Hypothalamus (tissue), 51 donors: ENCODE results near the gene ARHGAP20.

Source experiments
- DNase-seq, 51 donors: peaks; one replicate each; lab custom pipeline; 2025; lab: John Stamatoyannopoulos, UW

ARHGAP20 gene, protein sequence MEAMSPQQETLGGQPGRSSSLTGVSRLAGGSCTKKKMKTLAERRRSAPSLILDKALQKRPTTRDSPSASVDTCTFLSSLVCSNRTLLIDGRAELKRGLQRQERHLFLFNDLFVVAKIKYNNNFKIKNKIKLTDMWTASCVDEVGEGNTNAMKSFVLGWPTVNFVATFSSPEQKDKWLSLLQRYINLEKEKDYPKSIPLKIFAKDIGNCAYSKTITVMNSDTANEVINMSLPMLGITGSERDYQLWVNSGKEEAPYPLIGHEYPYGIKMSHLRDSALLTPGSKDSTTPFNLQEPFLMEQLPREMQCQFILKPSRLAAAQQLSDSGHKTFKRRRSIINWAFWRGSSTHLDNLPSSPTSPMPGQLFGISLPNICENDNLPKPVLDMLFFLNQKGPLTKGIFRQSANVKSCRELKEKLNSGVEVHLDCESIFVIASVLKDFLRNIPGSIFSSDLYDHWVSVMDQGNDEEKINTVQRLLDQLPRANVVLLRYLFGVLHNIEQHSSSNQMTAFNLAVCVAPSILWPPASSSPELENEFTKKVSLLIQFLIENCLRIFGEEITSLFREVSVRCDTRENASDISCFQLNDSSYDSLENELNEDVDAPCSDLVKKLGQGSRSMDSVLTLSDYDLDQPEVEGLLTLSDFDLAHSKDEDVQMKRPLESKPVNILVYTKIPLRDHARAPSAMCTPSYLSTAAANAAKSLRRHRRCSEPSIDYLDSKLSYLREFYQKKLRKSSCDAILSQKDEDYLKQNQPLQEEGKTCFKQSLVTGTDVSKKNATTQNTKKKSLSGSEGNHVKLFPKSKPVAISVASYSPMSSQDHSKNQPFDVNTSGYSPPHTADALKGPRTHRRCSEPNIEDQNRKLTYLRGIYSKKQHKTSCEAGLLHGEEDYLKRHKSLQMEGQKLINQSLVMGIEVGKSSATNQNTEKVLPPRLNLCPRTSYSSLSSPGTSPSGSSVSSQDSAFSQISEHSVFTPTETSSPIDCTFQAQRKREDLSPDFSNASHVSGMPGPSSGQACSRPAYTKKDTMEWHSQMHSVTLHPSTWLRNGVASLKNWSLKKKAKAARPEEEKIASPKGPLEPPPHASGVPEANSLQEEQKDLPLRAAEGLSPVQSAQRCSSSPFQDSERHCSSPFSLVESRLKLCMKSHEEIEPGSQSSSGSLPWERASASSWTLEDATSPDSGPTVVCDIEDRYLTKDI

DNA sequence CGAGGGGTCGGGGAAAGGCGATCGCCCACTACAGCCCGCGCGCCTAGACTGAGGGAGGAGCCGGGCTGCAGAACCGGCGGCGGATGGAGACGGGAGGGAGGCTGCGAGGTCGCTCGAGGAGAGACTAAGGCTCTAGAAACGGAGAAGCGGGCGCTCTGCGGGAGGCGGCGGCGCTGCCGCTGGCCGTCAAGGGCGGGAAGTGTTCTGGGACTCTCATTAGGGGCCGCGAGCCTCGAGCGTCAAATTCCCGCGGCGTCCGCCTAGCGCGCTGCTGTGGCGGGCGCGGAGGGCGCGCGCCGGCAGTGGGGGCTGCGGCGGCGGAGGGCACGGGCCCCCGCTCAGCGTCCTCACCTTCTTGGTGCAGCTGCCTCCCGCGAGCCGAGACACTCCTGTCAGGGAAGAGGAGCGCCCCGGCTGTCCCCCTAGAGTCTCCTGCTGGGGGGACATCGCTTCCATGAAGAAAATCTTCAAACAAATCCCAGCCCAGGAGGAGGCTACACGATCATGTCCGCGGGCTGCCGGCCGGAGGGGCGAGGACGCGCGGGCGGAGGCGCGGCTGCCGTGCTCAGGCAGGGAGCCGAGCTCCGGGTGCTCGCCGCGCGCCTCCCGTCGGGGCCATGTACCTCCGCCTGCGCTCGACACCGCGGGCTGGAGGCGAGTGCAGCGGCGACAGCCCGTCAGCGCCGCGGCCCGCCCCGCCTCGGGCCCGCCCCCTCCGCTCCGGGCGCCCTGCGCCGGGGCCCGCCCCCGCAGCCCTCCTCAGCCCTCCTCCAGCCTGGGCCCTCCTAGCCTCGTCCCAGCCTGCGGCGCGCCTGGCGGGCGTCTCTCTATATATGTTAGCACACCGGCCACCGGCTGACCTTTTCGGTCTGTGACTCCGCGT is at the start of gene ARHGAP20:
TSS of gene ARHGAP20 (minus strand) at position 662 of the 883 bp plus-strand sequence. CDS start at position 456, 206 bp downstream.
- DNase-seq, result peak in 41 of 51 donors; percentile 18 to 73 (median 46)

DNA sequence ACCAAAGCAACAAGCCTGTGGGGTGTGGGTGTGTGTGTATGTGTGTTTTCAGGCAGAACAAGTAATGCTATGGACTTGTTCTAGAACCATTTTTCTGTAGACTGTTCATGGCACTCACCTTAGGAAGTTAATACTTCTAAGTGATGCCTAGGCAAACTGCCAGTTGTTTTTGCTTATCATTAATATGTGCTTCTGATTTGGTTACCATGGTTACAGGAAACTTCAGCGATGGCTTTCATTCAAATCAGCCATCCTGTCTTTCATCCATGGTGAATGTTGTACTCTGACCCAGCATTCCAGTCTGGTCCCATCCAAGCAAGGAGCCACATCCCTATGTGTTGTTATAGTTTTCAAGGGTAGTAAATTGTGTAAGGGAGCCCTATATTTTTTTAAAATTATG is 49.8 kb upstream of the ARHGAP20 start:
- no peak for DNase-seq

DNA sequence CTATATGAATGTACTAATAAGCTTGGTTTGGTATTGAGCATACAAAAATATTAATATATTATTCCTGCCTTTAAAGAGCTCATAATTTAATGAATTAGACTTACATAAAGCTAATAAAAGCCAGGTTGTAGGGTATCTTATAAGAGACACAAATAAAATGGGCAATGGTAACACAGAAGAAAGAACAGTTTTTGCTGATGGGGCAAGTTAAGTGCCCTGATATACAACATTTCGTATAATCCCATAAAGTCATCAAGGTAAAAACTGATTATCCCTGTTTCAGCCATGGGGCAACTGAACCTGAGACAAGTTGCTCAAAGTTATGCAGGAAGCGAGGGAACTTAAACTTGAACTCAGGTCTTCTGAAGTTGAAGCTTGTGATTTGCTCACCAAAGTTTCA is 48.9 kb upstream of the ARHGAP20 start:
- DNase-seq, result no peak

DNA sequence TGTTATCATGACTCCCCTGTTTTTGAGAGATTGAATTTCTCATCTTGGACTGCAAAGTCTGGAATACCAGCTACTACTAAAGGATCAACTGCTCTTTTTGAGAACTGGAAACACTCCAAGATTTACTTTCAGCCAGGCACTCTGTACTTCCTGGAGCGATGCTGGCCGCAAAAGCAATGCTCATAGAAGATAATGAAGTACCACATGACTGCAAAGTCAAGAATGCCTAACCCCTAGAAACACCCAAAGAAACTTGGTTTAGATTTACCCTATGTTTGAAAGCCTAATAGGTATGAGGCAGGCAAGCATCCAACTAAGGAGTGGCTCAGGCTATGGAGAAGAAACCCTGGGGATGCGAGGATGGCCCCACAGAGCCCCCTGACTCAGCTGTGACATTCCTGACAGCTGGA is 47.7 kb upstream of the ARHGAP20 start:
- DNase-seq, result no peak

DNA sequence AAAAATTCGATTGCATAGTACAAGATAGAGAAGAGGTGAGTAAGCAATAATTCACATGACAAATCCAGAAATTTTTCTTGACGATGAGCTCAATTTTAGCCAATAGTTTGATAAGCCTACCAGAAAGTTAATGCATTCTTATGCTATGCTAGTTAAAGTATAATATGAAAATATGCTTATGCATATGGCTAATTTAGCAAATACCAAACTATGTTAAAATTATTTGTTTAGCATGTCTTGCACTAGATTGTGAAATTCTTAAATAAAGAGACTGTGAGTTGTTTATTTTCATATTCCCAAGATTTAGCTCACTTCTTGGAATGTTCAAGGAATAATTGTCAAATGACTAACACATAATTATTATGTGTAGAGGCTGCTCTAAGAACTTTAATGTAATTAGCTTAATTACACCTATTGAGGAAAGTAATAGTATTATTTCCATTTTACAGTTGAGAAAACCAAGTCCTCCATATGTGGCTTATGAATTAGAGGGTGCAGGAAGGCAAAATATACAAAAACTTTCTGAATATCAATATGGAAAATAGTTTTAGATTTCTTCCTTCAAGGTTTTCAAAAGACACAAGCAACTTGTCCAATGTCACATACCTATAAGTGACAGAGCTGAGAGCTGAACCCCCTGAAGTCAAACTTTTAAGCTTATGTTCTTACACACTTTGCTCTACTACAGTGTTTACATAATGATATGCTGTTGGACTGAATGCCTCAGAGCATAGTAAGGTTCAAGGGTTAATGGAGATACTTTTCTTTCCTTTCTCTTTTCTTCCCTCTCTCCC is 45.9 kb upstream of the ARHGAP20 start:
- DNase-seq, result no peak

DNA sequence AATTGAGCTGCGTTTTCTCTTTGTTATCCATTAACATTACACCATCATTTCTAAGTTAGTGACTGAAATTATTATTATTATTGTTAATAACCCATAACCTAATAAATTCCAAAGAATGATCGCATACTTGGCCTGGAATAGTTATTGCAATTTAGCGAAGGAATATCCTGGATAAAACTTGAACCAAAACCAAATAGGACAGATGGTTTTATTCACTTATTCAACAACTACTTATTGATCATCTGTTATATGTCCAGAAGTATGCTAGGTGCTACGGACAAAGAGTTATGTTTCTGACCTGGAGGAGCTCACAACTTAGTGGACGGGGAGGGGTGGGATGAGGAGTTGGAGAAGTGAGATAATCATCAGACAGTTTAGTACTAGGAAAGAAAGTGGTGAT is 44.8 kb upstream of the ARHGAP20 start:
- DNase-seq, result no peak

DNA sequence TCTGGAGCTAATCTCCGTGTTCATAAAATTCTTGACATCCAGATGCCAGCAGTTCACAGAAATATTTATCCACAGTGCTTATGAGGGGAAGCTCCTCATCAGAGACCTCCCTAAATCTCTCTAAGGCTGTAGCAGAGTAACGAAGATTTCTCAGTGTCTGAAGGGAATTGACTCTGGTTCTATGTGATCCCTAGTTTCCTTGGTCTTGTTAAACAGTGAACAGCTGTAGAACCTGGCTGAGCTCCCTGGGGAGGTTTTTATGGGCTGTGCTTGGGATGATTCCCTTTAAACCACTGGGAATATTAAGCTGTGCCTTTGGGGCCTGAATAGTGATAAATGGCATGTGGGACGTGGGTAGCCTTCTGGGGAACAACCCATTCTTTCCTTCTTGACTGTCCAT is 43.7 kb upstream of the ARHGAP20 start:
- DNase-seq, result no peak

DNA sequence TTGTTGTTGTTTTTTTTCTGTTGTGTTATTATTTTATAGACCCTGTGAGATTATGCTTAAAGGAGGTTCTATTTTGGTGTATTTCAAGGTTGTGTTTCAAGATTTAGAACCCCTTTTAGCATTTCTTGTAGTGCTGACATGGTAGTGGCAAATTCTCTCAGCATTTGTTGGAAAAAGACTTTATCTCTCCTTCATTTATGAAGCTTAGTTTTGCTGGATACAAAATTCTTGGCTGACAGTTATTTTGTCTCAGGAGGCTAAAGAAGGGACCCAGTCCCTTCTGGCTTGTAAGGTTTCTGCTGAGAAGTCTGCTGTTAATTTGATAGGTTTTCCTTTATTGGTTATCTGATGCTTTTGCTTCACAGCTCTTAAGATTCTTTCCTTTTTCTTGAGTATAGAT is 40.7 kb upstream of the ARHGAP20 start:
- no peak for DNase-seq

DNA sequence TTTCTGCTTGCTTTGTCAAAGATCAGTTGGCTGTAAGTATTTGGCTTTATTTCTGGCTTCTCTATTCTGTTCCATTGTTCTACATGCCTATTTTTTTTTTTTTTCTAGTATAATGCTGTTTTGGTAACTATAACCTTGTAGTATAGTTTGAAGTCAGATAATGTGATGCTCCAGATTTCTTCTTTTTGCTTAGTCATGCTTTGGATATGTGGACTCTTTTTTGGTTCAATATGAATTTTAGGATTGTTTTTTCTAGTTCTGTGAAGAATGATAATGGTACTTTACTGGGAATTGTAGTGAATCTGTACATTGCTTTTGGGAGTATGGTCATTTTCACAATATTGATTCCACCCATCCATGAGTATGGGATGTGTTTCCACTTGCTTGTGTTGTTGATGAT is 37.9 kb upstream of the ARHGAP20 start:
- DNase-seq, result no peak

DNA sequence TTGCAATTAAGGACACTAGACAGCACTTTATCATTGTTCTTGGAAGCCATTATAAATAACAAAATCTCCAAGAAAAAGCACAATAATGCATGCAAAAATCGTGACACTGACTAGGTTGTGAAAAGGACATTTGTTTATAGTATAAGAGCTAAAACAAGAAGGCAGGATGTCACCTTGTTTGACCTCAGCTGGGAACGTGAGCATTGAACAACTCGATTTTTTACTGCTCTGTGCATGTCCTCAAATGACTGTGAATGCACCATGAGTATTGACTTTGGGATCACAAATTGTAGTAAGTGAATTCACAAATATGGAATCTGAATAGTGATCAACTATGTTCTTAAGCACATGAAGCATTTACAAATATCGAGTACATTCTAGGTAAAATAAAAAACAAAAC is 35.3 kb upstream of the ARHGAP20 start:
- no peak for DNase-seq

DNA sequence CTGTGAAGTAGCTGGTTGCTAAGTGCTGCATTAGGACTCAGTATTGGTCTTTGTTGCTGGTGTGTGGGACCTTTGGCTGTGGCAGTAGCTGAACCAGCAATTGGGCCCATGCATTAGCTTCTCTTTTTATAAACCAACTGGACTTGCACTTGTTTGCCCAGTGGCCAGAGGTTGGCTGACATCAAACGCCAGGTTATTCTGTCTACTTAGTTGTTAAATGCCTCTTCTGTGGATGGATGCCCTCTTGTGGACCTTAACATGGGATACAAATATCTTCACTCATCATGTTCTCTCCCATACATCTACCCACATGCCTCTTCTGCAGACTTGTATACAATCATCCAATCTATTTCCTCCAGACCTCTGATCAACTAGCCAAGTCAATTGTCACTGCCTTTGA is 26.4 kb upstream of the ARHGAP20 start:
- no peak for DNase-seq

DNA sequence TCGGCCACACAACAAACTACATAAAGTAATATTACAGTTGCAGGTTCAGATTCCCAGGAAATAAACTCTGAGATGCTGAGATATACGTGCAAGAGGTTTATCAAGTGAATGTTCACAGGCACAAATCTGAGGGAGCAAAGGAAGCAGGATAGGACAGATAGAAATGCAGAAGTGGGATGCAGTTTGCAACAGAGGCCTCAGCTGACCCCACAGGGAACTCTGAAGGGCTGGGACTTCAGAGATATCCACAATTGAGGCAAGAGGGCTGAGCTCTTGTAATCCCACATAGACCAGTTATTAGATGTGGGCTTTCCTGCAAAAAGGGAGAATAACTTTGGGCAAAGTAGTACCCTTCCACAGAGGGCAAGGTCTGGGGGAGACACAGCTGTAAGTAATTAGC is 25.4 kb upstream of the ARHGAP20 start:
- no peak for DNase-seq

DNA sequence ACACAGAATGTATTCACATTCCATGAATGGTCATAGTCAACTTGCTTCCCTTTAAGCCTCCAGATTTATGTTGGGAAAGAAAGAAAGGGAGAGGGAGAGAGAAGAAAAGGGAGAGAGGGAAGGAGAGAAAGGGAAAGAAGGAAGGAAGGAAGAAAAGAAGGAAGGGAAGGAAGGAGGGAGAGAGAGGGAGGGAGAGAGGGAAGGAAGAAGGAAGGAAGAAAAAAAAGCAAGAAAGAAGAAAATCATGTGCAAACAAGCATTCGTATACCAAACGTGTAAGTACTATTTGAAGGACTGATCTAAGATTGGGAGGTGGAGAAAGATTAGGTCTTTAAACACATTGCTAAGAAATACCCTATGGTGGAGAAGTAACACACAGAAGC is 23.9 kb upstream of the ARHGAP20 start:
- no peak for DNase-seq

DNA sequence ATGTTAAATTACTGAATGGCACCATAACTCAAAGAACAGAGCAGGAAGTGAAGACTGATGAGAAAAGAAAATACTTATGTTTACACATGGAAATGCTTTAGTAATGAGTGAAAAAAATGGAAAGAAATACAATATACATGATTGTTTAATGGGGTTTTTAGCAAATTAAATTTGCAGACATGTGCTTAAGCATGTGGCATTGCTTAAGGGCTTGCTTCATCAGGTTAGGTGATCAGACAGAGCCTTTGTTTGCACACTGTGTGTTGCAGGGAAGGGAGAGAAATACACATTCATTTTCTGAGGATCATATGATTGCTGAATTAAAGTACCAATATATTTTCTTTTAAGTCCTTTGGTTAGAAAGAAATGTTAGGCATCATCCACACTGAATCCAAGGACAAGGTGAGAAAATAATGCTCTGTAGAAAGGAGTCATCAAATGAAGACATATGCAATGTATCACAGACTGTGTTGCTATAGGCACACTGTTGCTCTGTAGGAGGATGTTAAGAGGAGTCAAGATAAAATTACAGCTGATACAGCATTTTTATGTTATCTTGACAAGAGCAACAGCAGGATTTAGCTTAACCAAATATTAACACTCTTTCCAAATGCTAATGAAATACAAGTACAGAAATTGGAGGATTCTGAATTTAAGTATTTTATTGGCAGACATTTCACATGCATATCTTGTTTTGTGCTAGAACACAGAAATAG is 23.4 kb upstream of the ARHGAP20 start:
- DNase-seq, result no peak

DNA sequence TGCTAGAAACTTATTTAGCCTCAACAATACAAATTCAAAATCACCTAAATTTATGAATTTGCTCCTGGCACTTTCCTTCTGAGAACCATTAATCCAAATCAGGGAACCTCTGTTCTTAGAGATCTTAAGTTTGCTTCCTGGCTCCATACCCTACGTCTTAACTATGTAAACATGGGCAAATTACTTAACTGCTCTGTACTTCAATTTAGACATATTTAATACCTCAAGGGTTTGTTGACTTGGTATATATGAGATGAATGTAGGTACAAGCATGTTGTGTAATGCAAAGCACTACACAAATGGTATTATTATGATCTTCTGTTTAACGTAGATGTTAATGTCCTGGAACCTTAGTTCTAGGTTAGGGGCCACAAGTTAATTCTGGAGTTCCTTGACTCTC is 22.6 kb upstream of the ARHGAP20 start:
- DNase-seq, result no peak

DNA sequence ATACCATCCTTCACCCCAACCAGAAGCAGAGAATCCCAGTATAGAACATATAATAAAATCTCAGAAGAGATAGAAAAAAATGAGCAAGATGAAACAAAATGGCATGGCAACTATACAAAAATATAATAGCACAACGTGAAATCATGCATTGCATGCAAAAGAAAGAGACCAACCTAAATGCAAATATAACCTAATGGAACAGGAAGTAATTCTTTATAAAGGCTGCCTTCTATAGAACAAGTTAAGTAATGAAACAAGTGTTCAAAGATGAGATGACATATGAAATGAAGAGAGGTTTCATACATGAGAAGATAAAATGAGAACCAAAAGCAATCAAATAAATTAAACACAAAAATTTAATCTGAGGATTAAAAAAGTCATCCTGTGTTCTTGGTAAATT is 18.5 kb upstream of the ARHGAP20 start:
- no peak for DNase-seq

DNA sequence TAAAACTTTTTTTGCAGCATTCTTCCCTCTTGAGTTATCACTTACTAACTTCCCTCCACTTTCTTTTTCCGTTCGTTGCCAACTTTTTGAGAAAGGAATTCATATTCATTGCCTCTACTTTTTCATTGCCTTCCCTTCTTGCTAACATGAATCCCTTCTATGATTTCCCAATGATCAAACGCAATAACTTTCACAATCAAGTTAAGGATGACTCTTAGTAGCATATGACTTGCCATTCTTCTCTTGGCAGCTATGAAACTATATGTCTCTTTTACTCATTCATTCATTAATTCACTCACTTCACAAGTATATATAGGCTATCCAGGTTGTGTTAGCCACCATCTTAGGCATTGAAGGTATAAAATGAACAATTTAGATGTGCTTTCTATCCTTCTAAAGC is 16.6 kb upstream of the ARHGAP20 start:
- DNase-seq, result no peak

DNA sequence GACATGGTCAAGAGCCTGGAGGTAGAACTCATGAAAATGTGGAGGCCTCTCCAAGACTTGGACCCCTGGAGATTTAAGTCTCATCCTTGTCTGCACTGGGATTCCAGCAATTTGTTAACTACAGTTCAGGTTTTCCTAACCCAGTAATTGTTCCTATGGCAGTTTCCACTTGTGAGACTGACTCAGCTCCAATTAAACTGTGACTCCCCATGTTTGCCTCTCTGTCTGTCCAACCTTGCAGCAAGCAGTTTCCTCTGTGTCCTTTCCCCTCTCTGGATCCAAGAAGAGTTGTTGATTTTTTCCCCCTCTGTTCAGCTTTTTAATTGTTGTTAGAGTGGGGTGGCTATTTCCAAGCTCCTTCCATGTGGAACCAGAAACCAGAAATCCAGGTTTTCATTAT is 16.2 kb upstream of the ARHGAP20 start:
- no peak for DNase-seq

DNA sequence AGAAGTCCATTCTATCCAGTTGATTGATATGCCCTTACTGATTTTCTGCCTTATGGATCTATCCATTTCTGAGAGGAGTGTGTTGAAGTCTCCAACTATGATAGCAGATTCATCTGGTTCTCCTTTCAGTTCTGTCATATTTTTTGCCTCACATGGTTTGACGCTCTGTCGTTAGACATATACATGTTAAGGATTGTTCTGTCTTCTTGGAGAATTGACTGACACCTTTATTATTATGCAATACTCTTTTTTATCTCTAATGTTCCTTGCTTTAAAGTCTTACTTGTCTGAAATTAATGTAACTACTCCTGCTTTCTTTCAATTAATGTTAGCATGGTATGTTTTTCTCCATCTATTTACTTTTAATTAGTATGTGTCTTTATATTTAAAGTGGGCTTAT is 12.1 kb upstream of the ARHGAP20 start:
- no peak for DNase-seq
